Fibroblast of pulmonary artery (primary cell): ENCODE results near the gene MVB12B.

ENCODE experiments used
- DNase-seq: peaks from one replicate; pipeline ENCODE4 v3.0.0-alpha.2; 2010; ENCODE audit warnings: low read depth
- H3K4me3 ChIP-seq: replicated peaks from 2 replicates; pipeline ENCODE4 v1.5.1; 2011; ENCODE audit warnings: low read depth, mild to moderate bottlenecking, control low read depth, low read length, moderate library complexity
- CTCF ChIP-seq: IDR thresholded peaks from 2 replicates; pipeline ENCODE4 v1.5.1; 2011; ENCODE audit warnings: mild to moderate bottlenecking, control low read depth, low read length, inconsistent platforms; ENCODE audit errors: missing control alignments

Gene MVB12B

GRCh38 chr9:126448865-126449577 is 122.4 kb downstream of the MVB12B start:
- TF ChIP-seq CTCF, result no peak
- no peak overlapping the region for H3K4me3 ChIP-seq
- no peak for DNase-seq

GRCh38 chr9:126449725-126450667 is 123.4 kb downstream of the MVB12B start:
- TF ChIP-seq CTCF, result no peak
- no peak overlapping the region for H3K4me3 ChIP-seq
- no peak for DNase-seq

DNA sequence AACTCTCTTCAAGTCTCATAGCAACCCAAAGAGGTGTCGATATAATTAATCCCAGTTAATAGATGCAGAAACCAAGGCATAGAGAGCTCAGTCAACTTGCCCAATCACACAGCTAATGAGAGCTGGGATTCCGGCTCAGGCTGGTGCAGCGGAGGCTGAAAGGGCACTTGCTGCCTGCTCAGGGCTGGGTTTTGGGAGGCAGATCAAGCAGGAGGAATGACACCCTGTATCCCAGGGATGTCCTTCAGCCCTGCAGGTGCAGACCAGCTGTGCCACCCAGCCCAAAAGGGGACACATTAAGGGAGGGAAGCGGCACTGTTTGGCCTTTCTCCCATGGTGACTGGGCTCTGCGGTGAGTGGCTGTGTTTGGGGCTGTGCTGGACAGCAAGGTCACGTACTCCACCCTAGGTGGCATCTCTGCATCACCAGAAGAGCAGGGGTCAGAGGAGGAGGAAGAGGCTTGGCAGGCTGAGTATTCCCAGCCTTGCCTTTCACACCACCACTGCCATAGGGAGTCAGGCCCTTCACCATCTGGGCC is 124.1 kb downstream of the MVB12B start:
- no peak for TF ChIP-seq CTCF
- no peak overlapping the region for H3K4me3 ChIP-seq
- DNase-seq, result no peak

- TF ChIP-seq CTCF, result no peak
- no peak for DNase-seq
- H3K4me3 ChIP-seq, result no peak overlapping the region
These were observed 124.8 kb downstream of the MVB12B start for GRCh38 chr9:126451316-126451885.

- no peak overlapping the region for H3K4me3 ChIP-seq
- TF ChIP-seq CTCF, result no peak
- no peak for DNase-seq
These were observed 125.5 kb downstream of the MVB12B start for GRCh38 chr9:126452106-126452505.

DNA sequence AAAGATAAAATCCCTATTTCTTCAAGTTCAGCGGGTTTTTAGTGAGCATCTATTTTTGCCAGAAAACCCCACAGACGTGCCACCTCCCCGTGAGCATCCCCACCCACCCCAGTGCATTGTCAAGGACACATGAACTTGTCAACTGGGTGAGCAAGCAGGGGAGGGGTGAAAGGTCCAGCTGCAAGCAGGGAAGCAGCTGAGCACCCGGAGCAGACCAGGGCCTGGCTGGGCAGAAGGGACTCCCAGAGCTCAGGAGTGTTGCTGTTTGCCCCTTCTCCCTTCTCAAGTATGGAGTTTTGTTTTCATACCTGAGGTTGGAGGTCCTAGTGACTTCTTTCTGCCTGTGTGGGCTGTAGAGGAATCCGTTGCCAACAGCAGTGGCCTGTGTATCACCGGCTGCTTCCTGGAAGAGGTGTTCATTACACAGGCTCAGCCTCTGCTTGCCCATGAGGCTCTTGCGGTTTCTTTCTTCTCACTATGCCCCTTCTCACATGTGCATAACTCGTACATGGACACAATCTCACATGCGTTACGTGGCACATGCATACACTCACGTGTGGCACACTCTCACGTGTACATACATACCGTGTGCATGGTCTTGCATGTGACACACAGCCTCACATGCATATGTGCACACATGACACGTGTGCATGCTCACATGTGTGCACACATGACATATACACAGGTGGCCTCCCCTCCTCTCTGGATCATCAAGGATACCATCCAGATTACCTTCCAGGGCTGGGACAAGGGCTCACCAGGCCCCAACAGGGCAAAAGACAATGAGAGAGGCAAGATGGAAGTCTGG is 126.7 kb downstream of the MVB12B start:
- no peak for TF ChIP-seq CTCF
- H3K4me3 ChIP-seq, result no peak overlapping the region
- DNase-seq, result no peak
